GM19397 (cell line): Measurements from ENCODE around the gene FRMD8.

ENCODE experiments used
- ATAC-seq: cut with Tn5 transposase; IDR thresholded peaks from one replicate; pipeline ENCODE4 v1.9.1; 2021; ENCODE audit warnings: mild to moderate bottlenecking, moderate library complexity; ENCODE audit not compliant: unreplicated experiment

FRMD8 gene

DNA sequence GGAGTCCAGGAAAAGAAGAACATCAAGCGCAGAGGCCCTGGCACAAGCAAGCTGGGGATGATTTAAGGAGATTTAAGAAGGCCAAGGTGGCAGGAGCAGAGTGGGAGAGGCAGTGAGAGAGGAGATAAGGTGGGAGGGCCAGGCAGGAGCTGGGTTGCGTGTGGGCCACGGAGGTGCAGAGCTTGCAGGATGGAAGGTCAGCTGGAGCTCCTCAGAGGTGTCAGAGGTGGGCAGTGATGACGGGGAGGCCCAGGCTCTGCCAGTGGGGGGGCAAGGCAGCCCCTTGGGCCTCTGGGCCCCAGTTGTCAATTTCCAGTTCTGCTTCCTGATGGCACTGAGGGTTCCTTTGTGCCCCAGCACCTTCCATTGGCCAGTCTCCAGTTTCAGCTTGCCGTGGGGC is 6.5 kb downstream of the FRMD8 start:
- ATAC-seq, result no peak

DNA sequence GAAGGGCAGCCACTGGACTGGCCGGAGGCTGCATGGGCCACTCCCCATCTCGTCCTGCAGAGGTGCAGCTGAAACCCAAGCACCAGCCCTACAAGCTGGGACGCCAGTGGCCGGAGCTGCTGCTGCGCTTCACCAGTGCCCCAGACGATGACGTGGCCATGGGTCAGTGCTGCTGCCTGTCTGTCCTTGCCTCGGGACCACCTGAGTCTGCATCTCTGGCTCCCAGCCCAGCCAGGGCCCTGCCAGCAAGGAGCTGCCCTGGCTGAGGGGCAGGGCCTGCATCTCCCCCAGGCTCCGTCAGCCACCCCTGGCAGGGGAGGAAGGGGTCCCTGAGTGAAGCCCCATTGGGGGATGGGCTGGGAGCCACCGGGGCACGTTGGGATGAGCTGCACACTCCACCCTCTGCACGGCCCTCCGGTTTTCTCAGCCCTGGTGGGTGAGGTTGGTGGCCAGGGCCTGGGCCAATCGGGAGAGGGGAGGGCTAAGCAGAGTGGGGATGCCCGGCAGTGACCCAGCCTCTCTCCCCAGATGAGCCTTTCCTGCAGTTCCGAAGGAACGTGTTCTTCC is 7.2 kb downstream of the FRMD8 start:
- ATAC-seq, result no peak

DNA sequence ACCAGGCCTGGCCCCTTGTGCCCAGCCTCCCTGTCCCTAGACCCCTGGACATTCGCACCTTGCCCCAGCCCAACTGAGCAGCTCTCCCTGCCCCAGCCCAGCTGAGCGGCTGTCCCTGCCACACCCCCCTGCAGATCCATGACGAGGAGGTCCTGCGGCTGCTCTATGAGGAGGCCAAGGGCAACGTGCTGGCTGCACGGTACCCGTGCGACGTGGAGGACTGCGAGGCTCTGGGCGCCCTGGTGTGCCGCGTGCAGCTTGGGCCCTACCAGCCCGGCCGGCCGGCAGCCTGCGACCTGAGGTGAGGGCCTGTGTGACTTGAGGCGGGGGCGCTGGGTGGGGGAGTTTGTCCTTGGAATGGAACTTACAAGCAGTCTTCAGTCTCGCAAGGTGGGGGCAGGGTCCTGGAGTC is 7.7 kb downstream of the FRMD8 start:
- no peak for ATAC-seq

DNA sequence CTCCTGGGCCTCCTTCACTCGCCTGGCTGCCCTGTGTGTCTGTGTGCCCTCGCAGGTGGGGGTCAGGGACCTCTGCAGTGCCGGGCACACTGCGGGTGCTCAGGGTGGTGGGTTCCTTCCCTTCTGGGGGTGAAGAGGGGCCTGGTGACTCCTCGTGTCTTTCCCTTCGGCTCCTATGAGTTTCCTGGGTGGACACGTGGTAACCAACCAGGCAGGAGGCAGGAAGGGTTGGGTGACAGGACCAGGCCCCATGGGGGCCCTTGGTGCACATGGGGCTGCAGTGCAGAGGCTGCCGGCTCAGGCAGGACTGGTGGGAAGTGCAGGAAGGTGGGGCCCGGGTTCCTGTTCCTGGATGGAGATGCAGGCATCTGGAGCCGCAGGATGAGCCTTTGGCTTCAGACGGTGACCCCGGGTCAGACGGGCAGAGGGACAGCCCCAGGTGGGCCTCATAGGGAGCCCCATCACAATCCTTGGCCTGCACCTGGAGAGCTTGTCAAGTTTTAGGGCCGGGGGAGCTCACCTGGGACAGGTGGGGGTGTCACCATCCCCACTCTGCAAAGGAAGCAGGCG is 9.6 kb downstream of the FRMD8 start:
- ATAC-seq, result no peak

DNA sequence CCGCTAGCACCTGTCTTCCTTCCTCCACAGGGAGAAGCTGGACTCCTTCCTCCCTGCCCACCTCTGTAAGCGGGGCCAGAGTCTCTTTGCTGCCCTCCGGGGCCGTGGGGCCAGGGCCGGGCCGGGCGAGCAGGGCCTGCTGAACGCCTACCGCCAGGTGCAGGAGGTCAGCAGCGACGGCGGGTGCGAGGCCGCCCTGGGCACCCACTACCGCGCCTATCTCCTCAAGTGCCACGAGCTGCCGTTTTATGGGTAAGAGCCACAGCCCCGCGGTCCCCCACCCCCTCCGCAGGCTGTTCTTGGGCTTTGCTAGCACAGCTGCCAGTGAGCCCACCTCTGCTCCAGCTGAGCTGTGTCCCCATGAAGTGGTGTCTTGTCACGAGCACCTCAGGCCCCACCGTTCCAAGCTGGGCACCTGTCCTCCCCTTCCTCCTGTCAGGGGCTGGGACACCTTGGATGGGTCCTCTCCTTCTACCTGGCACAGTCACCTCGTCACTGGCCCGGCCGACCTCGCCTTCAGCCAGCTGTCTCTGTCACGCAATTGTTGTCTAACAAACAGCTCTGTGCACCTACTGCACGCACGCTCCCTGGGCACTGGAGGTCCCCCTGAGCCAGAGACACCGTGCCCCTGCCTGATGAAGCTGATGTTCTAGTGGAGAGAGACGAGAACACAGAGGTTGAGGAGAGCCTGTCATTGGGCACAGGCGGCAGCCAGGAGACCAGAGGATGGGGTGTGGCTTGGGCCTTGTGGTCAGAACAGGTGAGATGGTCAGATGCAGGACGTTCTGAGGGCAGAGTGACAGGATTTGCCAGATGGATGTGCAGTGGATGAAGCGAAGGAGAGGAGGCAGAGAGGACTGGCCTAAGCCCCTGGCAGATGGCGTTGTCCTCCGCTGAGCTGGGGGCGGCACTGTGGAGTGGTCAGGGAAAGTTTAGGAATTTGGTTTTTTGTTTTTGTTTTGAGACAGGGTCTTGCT is 10.6 kb downstream of the FRMD8 start:
- no peak for ATAC-seq

DNA sequence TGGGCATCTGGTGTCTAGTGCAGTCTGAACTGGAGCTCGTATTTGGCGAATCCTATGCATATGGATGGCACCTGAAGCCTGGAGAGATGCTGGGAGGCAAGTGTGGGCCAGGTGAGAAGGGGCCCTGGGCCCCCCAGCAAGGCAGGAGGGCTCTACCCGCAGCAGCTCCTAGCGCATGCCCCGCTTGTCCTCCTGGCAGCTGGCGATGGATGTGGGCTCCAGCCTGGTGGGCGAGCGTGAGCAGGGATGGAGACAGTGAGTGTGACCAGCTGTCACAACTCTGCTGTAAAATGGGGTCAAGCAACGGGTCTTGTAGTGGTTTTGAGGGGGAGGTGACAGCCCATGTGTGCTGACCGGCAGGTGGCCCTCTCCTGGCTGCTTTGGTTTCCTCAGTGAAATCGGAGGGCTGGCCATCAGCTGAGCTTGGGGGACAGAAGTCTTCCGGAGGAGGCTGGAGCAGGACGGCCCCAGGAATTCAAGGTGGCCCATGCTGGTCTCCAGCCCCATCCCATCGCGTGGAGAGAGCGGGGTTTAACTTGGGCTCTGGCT is 12.0 kb downstream of the FRMD8 start:
- ATAC-seq, result no peak

DNA sequence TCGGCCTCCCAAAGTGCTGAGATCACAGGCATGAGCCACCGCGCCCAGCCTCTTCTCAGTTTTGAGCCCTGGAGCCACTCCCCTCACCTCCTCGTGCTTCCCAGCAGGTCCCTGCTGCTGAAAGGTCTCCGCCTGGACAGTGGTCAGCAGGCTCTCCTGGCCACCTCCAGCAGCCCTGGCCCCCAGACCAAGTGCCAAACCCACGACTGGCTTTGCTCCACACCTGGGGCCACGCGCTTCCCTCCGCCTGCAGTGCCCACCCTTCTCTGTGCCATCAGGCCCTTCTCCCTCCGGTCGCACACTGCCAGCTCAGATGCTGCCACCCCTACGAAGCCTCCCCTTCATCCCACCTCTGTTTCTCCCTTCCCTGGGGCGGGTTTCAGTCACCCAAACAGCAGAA is 12.8 kb downstream of the FRMD8 start:
- no peak for ATAC-seq

DNA sequence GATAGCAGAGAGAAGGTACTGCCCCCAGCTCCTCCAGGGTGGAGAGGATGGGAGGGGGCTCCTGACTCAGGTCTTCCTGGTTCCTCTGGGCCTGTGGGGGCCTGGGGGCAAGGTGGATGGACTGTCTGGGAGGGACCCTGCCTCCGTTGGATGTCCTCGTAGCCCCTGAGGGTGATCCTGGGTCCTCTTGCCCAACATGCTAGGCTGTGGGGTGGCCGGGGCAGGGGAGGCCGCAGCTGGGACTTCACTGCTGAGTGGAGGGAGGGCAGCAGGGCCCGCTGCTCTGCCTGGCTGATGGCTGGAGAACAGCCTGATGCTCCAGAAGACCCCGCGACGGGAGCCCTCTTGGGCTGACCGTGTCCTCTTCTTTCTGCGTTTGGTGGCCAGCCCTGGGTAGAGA is 13.4 kb downstream of the FRMD8 start:
- ATAC-seq, result no peak

DNA sequence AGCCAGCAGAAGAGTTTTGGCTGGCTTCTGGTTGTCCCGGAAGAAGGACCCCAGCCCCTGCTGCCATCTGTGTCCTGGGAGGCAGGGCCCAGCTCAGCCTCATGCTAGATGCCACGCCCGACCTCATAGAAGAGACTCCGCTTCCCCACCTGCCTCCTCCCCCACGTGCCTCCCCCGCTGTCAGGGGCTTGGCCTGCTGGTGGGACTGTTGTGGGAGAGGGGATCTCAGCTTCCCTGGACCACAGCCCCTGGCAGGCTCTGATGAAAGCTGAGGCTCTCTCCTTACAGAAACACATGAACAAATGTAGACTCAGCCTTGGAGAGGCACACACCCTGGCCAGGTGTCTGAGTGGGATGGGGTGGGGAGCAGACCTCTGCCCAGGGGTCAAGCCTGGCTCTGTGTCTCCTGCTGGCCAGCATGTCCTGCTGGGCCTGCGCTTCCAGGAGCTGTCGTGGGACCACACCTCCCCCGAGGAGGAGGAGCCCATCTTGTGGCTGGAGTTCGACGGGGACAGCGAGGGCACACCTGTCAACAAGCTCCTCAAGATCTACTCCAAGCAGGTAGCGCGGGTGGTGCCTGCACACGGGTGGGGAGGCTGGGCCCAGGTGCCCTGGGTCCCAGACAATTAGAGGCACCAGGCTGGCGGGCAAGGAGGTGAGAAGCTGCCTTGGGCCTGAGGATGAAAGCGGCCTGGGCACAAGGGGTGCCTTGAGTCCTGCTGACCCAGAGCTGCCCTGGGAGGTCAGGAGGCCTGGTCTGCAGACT is 14.1 kb downstream of the FRMD8 start:
- ATAC-seq, result no peak

DNA sequence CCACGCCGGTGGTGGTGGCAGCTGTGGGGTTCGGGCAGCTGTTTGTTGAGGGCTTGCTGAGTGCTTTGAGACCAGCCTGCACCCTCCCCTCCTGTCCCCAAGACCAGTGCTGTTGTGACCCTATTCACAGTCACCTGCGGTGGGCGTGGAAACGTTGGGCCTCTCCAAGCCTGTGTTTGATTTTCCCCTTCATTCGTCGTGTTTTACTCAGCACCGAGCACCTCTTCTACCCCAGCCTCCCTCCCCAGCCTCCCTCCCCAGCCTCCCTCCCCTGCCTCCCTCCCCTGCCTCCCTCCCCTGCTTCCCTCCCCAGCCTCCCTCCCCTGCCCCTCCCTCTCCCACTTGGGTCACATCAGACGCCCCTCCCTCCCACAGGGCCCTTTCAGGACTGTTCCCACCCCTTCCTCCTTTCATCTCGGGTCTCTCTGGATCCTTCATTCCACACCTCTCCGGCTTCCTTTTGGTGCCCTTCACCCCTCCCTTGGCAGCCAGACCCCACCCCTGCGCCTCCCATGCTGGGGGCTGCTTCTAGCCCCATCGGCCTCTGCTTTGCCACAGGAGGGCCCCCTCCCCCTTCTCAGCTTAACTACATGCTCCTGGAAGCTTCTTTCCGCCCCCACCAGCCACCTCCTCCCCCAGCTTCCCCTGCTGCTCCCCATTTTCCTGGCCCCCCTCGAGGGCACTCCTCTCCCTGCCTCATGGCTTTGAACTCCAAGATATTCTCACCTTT is 14.8 kb downstream of the FRMD8 start:
- no peak for ATAC-seq

DNA sequence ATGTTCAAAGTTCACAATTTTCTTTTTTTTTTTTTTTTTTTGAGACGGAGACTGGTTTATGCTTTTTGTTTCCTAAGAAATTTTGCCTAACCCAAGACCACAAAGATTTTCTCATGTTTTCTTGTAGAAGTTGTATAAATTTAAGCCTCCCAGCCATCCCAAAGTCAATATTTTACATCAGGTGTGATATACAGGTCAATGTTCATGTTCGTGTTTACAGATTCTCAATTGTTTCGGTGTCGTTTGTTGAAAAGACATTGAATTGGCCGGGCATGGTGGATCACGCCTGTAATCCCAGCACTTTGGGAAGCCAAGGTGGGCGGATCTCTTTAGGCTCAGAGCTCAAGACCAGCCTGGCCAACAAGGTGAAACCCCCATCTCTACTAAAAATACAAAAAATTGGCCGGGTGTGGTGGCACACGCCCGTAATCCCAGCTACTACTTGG is 15.4 kb downstream of the FRMD8 start:
- no peak for ATAC-seq

DNA sequence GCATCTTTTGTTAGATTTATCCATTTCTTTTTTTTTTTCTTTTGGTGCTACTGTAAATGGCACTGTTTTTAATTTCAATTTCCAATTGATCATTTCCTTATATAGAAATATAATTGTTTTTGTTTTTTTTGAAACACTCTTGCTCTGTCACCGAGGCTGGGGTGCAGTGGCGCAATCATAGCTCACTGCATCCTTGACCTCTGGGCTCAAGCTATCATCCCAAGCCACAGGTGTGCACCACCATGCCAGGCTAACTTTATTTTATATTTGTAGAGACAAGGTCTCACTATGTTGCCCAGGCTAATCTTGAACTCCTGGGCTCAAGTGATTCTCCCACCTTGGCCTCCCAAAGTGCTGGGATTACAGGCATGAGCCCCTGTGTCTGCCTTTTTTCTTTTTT is 16.4 kb downstream of the FRMD8 start:
- ATAC-seq, result no peak

DNA sequence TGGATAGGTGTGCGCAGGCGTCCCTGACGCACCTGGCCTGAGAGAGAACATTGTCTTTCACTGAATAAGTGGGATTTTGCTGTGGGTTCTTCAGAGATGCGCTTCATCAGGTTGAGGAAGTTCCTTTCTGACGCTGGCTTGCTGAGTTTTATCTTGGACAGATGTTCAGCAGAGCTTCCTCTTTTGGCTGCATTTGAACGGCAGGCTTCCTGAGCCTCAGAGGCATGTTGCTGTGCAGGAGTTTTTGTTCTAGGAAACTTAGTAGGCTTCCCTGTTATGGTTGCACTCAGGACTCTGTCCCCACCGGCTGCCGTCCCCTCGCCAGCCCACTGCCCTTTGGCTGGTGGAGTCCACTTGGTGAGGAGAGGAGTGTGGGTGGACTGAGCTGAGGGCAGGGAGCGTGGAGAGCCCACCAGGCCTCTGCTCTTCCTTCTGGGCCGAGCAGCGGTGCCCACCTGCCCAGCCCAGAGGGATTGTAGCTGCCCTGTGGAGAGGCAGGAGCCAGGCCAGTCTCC is 17.2 kb downstream of the FRMD8 start:
- no peak for ATAC-seq

DNA sequence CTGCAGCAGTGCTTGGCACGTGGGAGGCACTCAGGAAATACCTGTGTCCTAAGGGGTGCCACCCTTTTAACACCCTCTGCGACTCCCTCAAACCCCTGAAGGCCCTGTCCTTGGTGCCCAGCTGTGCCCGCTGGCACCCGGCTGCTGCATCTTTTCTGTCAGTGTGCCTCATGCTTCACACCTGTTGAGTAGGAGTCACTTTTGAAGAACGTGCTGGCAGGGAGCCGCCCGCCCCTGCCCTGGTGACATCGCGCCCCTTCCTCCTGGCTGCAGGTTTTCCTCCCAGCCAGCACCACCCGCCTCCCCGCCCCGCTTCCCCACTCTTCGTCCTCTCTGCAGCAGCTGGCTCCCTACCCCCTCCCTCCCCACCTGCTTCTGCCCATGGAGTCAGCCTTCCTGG is 17.8 kb downstream of the FRMD8 start:
- no peak for ATAC-seq

DNA sequence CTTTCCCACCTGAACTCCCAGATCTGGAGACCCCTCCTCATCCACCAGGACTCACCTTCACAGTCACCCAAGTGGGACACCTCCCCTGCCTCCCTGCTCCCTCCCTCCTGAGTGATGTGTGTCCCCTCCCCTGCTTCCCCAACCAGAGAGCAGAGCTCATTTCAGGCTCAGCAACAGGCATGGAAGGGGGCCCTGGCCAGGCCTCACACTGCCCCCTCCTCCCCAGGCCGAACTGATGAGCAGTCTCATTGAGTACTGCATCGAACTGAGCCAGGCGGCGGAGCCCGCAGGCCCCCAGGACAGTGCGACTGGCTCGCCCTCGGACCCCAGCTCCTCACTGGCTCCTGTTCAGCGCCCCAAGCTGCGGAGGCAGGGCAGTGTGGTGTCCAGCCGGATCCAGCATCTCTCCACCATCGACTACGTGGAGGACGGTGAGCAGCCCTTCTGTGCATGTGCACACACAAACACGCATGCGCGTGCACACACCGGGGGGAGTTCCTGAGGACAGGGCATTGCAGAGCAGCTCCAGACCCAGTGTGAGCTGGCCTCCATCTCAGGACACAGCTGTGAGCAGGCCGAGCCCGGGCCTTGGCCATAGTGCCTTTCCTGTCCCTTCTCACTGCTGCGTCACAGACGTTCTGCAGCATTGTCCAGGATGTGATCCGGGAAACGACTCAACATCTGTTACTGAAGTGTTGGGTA is 18.4 kb downstream of the FRMD8 start:
- no peak for ATAC-seq

DNA sequence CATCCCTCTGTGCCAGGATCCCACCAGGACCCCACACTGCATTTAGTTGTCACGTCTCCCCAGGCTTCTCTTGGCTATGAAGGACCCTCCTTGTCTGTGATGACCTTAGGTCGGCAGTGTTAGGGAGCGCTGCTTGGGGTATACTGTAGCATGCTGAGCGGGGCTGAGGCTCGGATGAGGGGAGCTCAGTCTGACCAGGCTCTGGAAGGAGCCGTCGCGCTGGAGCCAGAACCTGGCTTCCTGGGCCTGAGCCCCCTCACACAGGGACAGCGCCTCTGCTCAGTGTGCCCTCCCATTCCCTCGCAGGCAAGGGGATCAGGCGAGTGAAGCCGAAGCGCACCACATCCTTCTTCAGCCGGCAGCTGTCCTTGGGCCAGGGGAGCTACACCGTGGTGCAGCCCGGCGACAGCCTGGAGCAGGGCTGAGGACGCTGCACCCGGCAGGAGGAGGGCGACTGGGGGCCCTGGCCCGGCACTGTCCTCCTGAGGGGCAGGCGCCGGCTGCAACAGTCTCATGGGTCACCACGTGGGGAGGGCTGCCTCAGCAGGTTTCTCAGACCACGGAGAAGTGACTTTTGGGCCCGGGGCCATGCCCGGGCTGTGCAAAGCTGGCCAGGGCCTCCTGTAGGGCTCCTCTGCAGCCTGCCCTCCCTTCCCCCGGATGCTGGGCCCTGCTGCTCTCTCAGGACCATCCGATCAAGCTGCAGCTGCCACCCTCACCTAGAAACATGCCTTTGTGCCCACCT is 24.7 kb downstream of the FRMD8 start:
- no peak for ATAC-seq

DNA sequence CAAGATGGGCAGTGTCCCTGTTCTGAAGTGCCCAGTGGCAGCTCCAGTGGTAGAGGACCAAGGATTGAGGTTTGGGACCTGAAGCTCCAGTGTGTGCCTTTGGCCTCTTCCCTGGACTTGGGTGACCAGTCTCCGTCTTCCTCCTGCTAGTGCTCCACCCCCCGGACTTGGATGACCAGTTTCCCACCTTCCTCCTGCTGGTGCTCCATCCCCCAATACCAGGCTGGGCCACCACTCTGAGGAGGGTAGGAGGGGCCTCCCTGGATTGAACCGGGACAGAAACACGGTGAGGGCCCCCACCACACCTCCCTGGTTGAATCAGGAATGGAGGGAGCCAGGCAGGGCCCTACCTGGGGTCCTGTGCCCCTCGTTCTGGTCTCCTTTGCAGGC is 25.2 kb downstream of the FRMD8 start:
- no peak for ATAC-seq

DNA sequence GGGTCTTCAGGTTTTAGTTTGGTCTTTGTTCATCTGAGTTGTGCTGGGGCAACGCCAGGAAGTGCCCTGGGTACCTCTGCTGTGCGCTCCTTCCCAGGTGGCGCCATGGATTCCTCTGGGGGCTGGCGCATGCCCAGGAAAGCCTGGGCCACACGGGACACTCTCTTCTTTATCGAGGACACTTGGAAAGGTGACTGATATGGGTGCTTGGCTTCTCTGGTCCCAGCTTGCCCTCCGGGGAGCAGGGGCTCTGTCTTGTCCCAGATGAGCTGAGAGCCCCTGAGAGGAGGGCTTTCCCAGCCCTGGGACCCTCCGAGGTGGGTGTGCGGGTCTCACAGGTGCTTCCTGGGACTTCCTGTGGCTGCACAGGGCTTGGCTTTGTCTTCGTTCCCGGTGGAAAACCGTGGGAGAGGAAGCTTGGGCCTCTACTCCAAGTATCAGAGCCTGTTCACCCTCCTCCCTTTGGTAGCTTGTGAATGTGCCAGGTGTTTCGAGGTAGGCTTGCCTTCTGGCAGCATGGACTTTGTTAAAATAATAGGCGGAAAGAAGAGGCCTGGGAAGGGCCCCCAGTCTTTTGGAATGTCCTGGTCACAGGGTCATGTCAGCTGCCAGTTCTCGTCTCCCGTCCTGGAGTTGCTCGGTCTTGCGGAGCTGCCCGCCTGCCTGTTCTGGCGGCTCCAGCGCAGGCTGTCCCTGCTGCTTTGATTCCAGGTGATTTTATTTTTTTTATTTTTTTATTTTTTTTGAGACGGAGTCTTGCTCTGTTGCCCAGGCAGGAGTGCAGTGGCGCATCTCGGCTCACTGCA is 26.0 kb downstream of the FRMD8 start:
- ATAC-seq, result no peak
